Upper lobe of left lung (tissue), 6 donors: ENCODE measurements around the gene SLC6A19. TPM values are rescaled to one million over a fixed set of nuclear protein-coding genes. Genes with fewer than 3 reads are reported as not detected.

Experiments used
- ATAC-seq, 2 donors: fragments of 200-7000 bp; cut with Tn5 transposase; one replicate each; pipeline ENCODE4 v1.9.1; 2022; ENCODE audit warnings: mild to moderate bottlenecking in 2 of 2, moderate library complexity in 2 of 2; ENCODE audit not compliant: low FRiP score in 2 of 2
- DNase-seq, 2 donors: peaks; one replicate each; pipeline ENCODE4 v3.0.0-alpha.2; 2019 to 2020
- H3K27ac ChIP-seq, 4 donors: fragments of 200-600 bp; sonication (generic); one replicate each; pipeline ENCODE4 v1.5.1; 2016 to 2019
- H3K27me3 ChIP-seq, 4 donors: fragments of 200-600 bp; sonication (generic); one replicate each; pipeline ENCODE4 v1.5.1; 2017 to 2019
- H3K36me3 ChIP-seq, 4 donors: fragments of 200-600 bp; sonication (generic); one replicate each; pipeline ENCODE4 v1.5.1; 2016 to 2019
- H3K4me1 ChIP-seq, 4 donors: fragments of 200-600 bp; sonication (generic); one replicate each; pipeline ENCODE4 v1.5.1; 2018 to 2019
- H3K4me3 ChIP-seq, 4 donors: fragments of 200-600 bp; sonication (generic); one replicate each; pipeline ENCODE4 v1.5.1; 2017 to 2019; ENCODE audit warnings: mild to moderate bottlenecking in 2 of 4, moderate library complexity in 1 of 4
- H3K9me3 ChIP-seq, 4 donors: fragments of 200-600 bp; sonication (generic); one replicate each; pipeline ENCODE4 v1.5.1; 2018 to 2019
- EP300 ChIP-seq, 4 donors: sonication (generic); formaldehyde crosslinking; IDR thresholded peaks; one replicate each; pipeline ENCODE4 v1.5.1; 2017; ENCODE audit warnings: antibody characterized with exemption in 4 of 4, control low read depth in 2 of 4
- POLR2A ChIP-seq, 4 donors: fragments of 450-650 bp; IDR thresholded peaks; one replicate each; pipeline ENCODE4 v1.5.1; 2016 to 2017; ENCODE audit warnings: antibody characterized with exemption in 4 of 4, mild to moderate bottlenecking in 2 of 4
- POLR2AphosphoS5 ChIP-seq, 2 donors: sonication (generic); formaldehyde crosslinking; IDR thresholded peaks; one replicate each; pipeline ENCODE4 v1.5.1; 2017; ENCODE audit warnings: antibody characterized with exemption in 2 of 2
- WGBS, 2 donors: methylation state at CpG; one replicate each; pipeline ENCODE4 v1.1.5; 2017 to 2018; 5-methylcytosine and 5-hydroxymethylcytosine counted together
- total RNA-seq, 6 donors: library from RNA; depleted of rRNA in 4 of 6; stranded (reverse); fragments of >200 nt in 4 of 6; gene quantifications; one replicate each; pipeline versions ENCODE4 v1.1.0 to v1.2.1, GENCODE V29; 2016 to 2021
- TF ChIP-seq, protein P1 (sequence below), 6 experiments: fragments of 450-650 bp in 4 of 6; fragments of 200-600 bp in 2 of 6; sonication (generic) in 2 of 6; IDR thresholded peaks; one replicate each; pipeline ENCODE4 v1.5.1; 2016 to 2019; ENCODE audit warnings: antibody characterized with exemption in 6 of 6
- donor health status: DM: no; HTN: no; CAD: no; lungs with moderate emphysema.
- donor health status: DM: no; HTN: yes; CAD: no; lungs with severe emphysema.

Gene SLC6A19
- total RNA-seq, 6 donors from 2014 or later, result 0.03 to 0.06 TPM; not detected in 4

- no peaks in the 10 kb centered on the region for H3K9me3 ChIP-seq
- 94 to 100% methylated on average over 3 to 5 of the region's 5 CpGs for WGBS, 2 donors
- DNase-seq, result peak in 1 of 2 donors; percentile 27
- H3K27me3 ChIP-seq, result no peaks in the 10 kb centered on the region
- TF ChIP-seq EP300 (IDR thresholded peaks at IDR 0.05) (no peak), POLR2A (IDR thresholded peaks at IDR 0.05) (no peak), POLR2AphosphoS5 (IDR thresholded peaks at IDR 0.05) (no peak)
- TF ChIP-seq, protein P1, sequence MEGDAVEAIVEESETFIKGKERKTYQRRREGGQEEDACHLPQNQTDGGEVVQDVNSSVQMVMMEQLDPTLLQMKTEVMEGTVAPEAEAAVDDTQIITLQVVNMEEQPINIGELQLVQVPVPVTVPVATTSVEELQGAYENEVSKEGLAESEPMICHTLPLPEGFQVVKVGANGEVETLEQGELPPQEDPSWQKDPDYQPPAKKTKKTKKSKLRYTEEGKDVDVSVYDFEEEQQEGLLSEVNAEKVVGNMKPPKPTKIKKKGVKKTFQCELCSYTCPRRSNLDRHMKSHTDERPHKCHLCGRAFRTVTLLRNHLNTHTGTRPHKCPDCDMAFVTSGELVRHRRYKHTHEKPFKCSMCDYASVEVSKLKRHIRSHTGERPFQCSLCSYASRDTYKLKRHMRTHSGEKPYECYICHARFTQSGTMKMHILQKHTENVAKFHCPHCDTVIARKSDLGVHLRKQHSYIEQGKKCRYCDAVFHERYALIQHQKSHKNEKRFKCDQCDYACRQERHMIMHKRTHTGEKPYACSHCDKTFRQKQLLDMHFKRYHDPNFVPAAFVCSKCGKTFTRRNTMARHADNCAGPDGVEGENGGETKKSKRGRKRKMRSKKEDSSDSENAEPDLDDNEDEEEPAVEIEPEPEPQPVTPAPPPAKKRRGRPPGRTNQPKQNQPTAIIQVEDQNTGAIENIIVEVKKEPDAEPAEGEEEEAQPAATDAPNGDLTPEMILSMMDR (IDR thresholded peaks at IDR 0.05), result no peak
- H3K27ac ChIP-seq, result no peak overlapping the region
- no peak for ATAC-seq
- H3K4me1 ChIP-seq, result no peaks in the 10 kb centered on the region
- H3K4me3 ChIP-seq, result no peak overlapping the region
- no peaks in the 10 kb centered on the region for H3K36me3 ChIP-seq
These were observed 6.0 kb upstream of the SLC6A19 start for GRCh38 chr5:1195439-1195838.

- no peaks in the 10 kb centered on the region for H3K27me3 ChIP-seq
- DNase-seq (peak in 1 of 2 donors; percentile 64), ATAC-seq (no peak)
- H3K4me1 ChIP-seq, result no peaks in the 10 kb centered on the region
- TF ChIP-seq EP300 (IDR thresholded peaks at IDR 0.05) (no peak), POLR2A (IDR thresholded peaks at IDR 0.05) (no peak), POLR2AphosphoS5 (IDR thresholded peaks at IDR 0.05) (no peak)
- TF ChIP-seq, protein P1 (IDR thresholded peaks at IDR 0.05), result no peak
- H3K4me3 ChIP-seq, result no peak overlapping the region
- 69 to 82% methylated on average over 7 to 15 of the region's 24 CpGs for WGBS, 2 donors
- no peaks in the 10 kb centered on the region for H3K36me3 ChIP-seq
- no peak overlapping the region for H3K27ac ChIP-seq
- H3K9me3 ChIP-seq, result no peaks in the 10 kb centered on the region
These were observed 5.5 kb upstream of the SLC6A19 start for GRCh38 chr5:1195916-1196315.

DNA sequence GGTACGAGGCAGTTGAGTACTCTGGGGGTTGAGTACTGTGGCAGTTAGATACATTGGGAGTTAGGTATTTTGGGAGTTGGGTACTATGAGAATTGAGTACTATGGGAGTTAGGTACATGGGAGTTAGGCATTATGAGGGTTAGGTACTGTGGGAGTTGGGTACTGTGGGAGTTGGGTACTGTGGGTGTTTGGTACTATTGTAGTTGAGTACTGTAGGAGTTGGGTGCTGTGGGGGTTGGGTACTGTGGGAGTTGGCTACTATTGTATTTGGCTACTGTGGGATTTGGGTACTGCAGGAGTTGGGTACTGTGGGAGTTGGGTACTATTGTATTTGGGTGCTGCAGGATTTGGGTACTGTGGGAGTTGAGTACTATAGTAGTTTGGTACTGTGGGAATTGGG lies 4.8 kb upstream of the SLC6A19 start:
- H3K27me3 ChIP-seq, result no peaks in the 10 kb centered on the region

GRCh38 chr5:1197876-1198666 lies 3.3 kb upstream of the SLC6A19 start:
- H3K9me3 ChIP-seq, result no peaks in the 10 kb centered on the region
- no peaks in the 10 kb centered on the region for H3K36me3 ChIP-seq
- H3K4me1 ChIP-seq, result no peaks in the 10 kb centered on the region
- DNase-seq (no peak), ATAC-seq (no peak)
- no peaks in the 10 kb centered on the region for H3K27me3 ChIP-seq
- 83 to 92% methylated on average over 6 to 7 of the region's 7 CpGs for WGBS, 2 donors
- no peak overlapping the region for H3K4me3 ChIP-seq
- TF ChIP-seq POLR2AphosphoS5 (IDR thresholded peaks at IDR 0.05), result no peak
- TF ChIP-seq, protein P1 (IDR thresholded peaks at IDR 0.05), result no peak
- TF ChIP-seq EP300 (IDR thresholded peaks at IDR 0.05), result no peak
- TF ChIP-seq POLR2A (IDR thresholded peaks at IDR 0.05), result no peak
- no peak overlapping the region for H3K27ac ChIP-seq

More for the DNA sequence above, 4.8 kb upstream of the SLC6A19 start:
- no peaks in the 10 kb centered on the region for H3K9me3 ChIP-seq
- no peaks in the 10 kb centered on the region for H3K36me3 ChIP-seq
- no peaks in the 10 kb centered on the region for H3K4me1 ChIP-seq
- no peak for DNase-seq
- no peak for ATAC-seq
- no peak overlapping the region for H3K27ac ChIP-seq
- H3K4me3 ChIP-seq, result no peak overlapping the region
- TF ChIP-seq POLR2AphosphoS5 (IDR thresholded peaks at IDR 0.05) (no peak), POLR2A (IDR thresholded peaks at IDR 0.05) (no peak), EP300 (IDR thresholded peaks at IDR 0.05) (no peak)
- TF ChIP-seq, protein P1 (IDR thresholded peaks at IDR 0.05), result no peak
- WGBS, 2 donors, result 73 to 75% methylated on average over 1 of the region's 1 CpG

DNA sequence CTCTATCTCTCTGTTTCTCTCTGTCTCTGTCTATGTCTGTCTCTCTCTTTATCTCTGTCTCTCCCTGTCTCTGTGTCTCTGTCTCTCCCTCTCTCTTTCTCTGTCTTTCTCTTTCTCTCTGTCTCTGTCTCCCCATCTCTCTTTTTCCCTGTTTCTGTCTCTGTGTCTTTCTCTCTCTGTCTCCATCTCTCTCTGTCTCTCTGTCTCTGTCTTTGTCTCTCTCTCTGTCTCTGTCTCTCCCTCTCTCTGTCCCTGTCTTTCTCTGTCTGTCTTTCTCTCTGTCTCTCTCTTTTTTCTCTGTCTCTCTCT lies 2.1 kb upstream of the SLC6A19 start:
- H3K27me3 ChIP-seq, result no peaks in the 10 kb centered on the region
- DNase-seq (no peak), ATAC-seq (no peak)
- TF ChIP-seq, protein P1 (IDR thresholded peaks at IDR 0.05), result no peak
- TF ChIP-seq EP300 (IDR thresholded peaks at IDR 0.05), result no peak
- H3K4me1 ChIP-seq, result no peaks in the 10 kb centered on the region
- H3K27ac ChIP-seq, result no peak overlapping the region
- no peak overlapping the region for H3K4me3 ChIP-seq
- H3K9me3 ChIP-seq, result no peaks in the 10 kb centered on the region
- no peaks in the 10 kb centered on the region for H3K36me3 ChIP-seq
